Measurements from ENCODE around the gene PTPRR.
"Not testable (repeated sequence)": the region's sequence is repeated elsewhere in the genome, so short reads cannot be mapped to it uniquely, and the experiment has no call there.

DNA sequence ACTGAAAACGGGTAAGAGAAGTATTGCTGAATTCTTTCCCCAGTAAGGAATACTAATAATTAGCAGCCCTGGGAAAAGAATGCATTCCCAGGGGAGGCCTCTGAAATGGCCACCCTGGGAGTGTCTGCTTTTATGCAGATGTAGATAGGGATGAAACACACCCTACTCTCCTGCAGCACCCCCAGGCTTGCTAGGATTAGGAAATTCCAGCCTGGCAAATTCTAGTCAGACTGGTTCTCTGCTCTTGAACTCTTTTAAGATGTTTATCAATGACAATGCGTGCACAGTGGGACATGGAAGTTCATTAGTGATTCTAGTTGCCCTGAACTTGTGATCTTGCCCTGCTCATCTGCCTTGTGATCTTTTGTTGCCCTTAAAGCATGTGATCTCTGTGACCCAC lies 112.5 kb downstream of the PTPRR start:
- not testable (repeated sequence) for TF ChIP-seq POLR2A (IDR thresholded peaks at IDR 0.05; ENCODE audit: low read length); MYC (IDR thresholded peaks at IDR 0.05; ENCODE audit: borderline replicate concordance, low read length); ESRRA (IDR thresholded peaks at IDR 0.05; ENCODE audit: borderline replicate concordance, low read length); CEBPB (IDR thresholded peaks at IDR 0.05); SMC3 (IDR thresholded peaks at IDR 0.05); RAD21 (conservative IDR thresholded peaks at IDR 0.05 in 1 of 2, IDR thresholded peaks at IDR 0.05 in 1 of 2); EP300 (IDR thresholded peaks at IDR 0.05)
- TF ChIP-seq, protein P1, sequence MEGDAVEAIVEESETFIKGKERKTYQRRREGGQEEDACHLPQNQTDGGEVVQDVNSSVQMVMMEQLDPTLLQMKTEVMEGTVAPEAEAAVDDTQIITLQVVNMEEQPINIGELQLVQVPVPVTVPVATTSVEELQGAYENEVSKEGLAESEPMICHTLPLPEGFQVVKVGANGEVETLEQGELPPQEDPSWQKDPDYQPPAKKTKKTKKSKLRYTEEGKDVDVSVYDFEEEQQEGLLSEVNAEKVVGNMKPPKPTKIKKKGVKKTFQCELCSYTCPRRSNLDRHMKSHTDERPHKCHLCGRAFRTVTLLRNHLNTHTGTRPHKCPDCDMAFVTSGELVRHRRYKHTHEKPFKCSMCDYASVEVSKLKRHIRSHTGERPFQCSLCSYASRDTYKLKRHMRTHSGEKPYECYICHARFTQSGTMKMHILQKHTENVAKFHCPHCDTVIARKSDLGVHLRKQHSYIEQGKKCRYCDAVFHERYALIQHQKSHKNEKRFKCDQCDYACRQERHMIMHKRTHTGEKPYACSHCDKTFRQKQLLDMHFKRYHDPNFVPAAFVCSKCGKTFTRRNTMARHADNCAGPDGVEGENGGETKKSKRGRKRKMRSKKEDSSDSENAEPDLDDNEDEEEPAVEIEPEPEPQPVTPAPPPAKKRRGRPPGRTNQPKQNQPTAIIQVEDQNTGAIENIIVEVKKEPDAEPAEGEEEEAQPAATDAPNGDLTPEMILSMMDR (IDR thresholded peaks at IDR 0.05), result not testable (repeated sequence)
- TF ChIP-seq, protein P2, sequence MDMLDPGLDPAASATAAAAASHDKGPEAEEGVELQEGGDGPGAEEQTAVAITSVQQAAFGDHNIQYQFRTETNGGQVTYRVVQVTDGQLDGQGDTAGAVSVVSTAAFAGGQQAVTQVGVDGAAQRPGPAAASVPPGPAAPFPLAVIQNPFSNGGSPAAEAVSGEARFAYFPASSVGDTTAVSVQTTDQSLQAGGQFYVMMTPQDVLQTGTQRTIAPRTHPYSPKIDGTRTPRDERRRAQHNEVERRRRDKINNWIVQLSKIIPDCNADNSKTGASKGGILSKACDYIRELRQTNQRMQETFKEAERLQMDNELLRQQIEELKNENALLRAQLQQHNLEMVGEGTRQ (IDR thresholded peaks at IDR 0.05), result not testable (repeated sequence)
- TF ChIP-seq, protein P3, sequence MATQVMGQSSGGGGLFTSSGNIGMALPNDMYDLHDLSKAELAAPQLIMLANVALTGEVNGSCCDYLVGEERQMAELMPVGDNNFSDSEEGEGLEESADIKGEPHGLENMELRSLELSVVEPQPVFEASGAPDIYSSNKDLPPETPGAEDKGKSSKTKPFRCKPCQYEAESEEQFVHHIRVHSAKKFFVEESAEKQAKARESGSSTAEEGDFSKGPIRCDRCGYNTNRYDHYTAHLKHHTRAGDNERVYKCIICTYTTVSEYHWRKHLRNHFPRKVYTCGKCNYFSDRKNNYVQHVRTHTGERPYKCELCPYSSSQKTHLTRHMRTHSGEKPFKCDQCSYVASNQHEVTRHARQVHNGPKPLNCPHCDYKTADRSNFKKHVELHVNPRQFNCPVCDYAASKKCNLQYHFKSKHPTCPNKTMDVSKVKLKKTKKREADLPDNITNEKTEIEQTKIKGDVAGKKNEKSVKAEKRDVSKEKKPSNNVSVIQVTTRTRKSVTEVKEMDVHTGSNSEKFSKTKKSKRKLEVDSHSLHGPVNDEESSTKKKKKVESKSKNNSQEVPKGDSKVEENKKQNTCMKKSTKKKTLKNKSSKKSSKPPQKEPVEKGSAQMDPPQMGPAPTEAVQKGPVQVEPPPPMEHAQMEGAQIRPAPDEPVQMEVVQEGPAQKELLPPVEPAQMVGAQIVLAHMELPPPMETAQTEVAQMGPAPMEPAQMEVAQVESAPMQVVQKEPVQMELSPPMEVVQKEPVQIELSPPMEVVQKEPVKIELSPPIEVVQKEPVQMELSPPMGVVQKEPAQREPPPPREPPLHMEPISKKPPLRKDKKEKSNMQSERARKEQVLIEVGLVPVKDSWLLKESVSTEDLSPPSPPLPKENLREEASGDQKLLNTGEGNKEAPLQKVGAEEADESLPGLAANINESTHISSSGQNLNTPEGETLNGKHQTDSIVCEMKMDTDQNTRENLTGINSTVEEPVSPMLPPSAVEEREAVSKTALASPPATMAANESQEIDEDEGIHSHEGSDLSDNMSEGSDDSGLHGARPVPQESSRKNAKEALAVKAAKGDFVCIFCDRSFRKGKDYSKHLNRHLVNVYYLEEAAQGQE (IDR thresholded peaks at IDR 0.05), result not testable (repeated sequence)
- TF ChIP-seq, protein P4, sequence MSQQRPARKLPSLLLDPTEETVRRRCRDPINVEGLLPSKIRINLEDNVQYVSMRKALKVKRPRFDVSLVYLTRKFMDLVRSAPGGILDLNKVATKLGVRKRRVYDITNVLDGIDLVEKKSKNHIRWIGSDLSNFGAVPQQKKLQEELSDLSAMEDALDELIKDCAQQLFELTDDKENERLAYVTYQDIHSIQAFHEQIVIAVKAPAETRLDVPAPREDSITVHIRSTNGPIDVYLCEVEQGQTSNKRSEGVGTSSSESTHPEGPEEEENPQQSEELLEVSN (IDR thresholded peaks at IDR 0.05; ENCODE audit: borderline replicate concordance, low read depth), result not testable (repeated sequence)
- TF ChIP-seq, protein P5, sequence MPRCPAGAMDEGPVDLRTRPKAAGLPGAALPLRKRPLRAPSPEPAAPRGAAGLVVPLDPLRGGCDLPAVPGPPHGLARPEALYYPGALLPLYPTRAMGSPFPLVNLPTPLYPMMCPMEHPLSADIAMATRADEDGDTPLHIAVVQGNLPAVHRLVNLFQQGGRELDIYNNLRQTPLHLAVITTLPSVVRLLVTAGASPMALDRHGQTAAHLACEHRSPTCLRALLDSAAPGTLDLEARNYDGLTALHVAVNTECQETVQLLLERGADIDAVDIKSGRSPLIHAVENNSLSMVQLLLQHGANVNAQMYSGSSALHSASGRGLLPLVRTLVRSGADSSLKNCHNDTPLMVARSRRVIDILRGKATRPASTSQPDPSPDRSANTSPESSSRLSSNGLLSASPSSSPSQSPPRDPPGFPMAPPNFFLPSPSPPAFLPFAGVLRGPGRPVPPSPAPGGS (IDR thresholded peaks at IDR 0.05), result not testable (repeated sequence)
